Skeletal muscle satellite cell (primary cell): ENCODE measurements around the gene HNRNPM. TPM values are rescaled to one million over a fixed set of nuclear protein-coding genes. Genes with fewer than 3 reads are reported as not detected.

ENCODE experiments used
- H3K27me3 ChIP-seq: 2 replicates; pipeline ENCODE4 v1.7.0; 2013; ENCODE audit warnings: low read length; ENCODE audit not compliant: control insufficient read depth, insufficient read depth
- H3K36me3 ChIP-seq: 2 replicates; pipeline ENCODE4 v1.7.0; 2013; ENCODE audit warnings: mild to moderate bottlenecking, control low read depth, low read length; ENCODE audit not compliant: insufficient read depth
- H3K4me1 ChIP-seq: 2 replicates; pipeline ENCODE4 v1.7.0; 2013; ENCODE audit warnings: low read length; ENCODE audit not compliant: control insufficient read depth, insufficient read depth
- H3K4me2 ChIP-seq: 2 replicates; pipeline ENCODE4 v1.7.0; 2013; ENCODE audit warnings: mild to moderate bottlenecking, low read length
- H3K4me3 ChIP-seq: 2 replicates; pipeline ENCODE4 v1.7.0; 2013; ENCODE audit warnings: low read length
- H3K9ac ChIP-seq: 2 replicates; pipeline ENCODE4 v1.7.0; 2013; ENCODE audit warnings: mild to moderate bottlenecking, low read depth, low read length, moderate library complexity
- H3K9me3 ChIP-seq: replicated peaks from 2 replicates; pipeline ENCODE4 v1.7.0; 2013; ENCODE audit warnings: mild to moderate bottlenecking, control low read depth, low read length
- total RNA-seq: library from RNA; depleted of rRNA; stranded (reverse); fragments of >200 nt; gene quantifications from 2 replicates; pipeline ENCODE4 v1.2.3, GENCODE V29; 2012; rRNA removed

The HNRNPM gene, protein sequence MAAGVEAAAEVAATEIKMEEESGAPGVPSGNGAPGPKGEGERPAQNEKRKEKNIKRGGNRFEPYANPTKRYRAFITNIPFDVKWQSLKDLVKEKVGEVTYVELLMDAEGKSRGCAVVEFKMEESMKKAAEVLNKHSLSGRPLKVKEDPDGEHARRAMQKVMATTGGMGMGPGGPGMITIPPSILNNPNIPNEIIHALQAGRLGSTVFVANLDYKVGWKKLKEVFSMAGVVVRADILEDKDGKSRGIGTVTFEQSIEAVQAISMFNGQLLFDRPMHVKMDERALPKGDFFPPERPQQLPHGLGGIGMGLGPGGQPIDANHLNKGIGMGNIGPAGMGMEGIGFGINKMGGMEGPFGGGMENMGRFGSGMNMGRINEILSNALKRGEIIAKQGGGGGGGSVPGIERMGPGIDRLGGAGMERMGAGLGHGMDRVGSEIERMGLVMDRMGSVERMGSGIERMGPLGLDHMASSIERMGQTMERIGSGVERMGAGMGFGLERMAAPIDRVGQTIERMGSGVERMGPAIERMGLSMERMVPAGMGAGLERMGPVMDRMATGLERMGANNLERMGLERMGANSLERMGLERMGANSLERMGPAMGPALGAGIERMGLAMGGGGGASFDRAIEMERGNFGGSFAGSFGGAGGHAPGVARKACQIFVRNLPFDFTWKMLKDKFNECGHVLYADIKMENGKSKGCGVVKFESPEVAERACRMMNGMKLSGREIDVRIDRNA
- 34.5 and 54.0 TPM in 2 replicates for total RNA-seq

DNA sequence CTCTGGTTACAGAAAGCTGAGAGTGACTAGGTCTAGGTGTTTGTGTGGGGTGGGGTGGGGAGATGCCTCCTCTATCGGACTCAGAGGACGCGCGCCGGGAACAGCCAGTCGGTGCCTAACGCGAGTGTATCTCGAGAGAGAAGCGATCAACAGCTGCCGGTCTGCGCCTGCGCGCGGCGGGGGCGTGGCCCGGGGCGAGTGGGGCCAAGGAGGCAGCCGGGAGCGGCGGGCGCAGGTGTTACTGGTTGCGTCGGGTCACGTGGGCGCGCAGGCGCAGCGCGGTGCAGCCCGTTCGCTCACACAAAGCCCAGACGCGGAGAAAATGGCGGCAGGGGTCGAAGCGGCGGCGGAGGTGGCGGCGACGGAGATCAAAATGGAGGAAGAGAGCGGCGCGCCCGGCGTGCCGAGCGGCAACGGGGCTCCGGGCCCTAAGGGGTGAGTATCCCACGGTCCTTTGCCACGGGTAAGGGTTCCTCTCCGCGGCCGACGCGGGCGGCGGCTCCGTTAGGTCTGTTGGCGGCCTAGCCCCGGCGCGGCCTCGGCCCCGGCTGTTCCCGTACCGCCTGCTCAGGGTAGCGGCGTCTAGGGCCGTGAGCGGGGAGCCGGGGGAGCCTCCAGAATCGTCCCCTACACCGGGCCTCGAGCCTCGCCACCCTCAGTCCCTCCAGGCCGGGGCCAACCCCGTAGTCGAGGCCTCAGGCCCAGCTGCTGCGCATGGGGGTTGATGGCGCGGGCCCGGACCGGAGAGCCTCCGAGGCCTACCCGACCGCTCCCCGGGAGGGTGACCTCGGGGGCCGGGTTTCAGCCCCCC is at the start of gene HNRNPM:
Gene HNRNPM (plus strand): TSS at position 299 of the 811 bp plus-strand sequence. CDS start 24 bp downstream, at position 323.
- Histone ChIP-seq H3K4me1 (peaks cover 24% of the 10 kb centered on the region), H3K9me3 (no peaks in the 10 kb centered on the region), H3K4me3 (peak within 1 kb of the TSS; percentile 95), H3K4me2 (peak within 1 kb of the TSS; percentile 90), H3K36me3 (peaks cover 16% of the 10 kb centered on the region), H3K27me3 (no peaks in the 10 kb centered on the region), H3K9ac (peak within 1 kb of the TSS; percentile 100)

DNA sequence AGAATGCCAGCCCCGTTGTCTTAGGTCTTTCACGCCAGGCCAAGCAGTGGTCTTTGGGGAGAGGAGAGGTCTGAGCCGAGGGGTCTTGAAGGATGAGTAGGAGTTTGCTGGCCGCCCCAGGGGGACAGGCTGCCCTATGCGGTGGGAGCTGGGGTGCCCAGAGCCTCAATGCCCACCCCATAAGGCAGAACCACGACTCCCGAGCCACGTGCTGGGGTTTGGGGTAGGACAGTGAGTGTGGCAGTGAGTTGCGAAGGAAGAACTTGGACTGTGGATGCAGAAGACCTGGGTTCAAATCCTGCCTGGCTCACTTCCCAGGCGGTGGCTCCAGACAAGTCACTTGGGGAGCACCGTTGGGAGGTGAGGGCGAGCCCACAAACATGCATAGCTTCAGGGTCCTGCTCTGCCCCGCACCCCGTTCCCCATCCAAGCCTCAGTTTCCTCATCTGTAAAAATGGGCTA is 49.1 kb upstream of the HNRNPM start:
- Histone ChIP-seq H3K4me2 (no peak overlapping the region), H3K36me3 (peaks cover 11% of the 10 kb centered on the region), H3K9me3 (no peaks in the 10 kb centered on the region), H3K4me3 (no peak overlapping the region), H3K27me3 (no peaks in the 10 kb centered on the region), H3K4me1 (peaks cover 45% of the 10 kb centered on the region), H3K9ac (no peak overlapping the region)

DNA sequence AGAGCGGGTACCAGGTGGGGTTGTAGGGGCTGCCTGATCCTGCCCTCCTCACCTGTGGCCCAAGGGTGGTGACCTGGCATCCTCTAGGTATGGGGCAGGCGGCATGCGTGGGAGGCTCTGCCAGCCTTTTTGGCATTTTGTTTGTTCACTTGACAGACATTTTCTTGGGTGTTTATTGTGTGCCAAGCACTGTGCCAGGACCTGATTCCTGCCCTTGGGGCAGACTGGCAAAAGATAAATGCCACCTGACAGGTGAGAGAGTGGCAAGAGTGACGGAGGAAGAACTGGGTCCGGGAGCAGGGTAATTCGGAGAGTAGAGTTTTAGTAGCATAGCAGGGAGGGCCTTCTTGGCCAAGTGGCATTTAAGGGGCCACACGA is 48.6 kb upstream of the HNRNPM start:
- no peak overlapping the region for H3K4me3 ChIP-seq

DNA sequence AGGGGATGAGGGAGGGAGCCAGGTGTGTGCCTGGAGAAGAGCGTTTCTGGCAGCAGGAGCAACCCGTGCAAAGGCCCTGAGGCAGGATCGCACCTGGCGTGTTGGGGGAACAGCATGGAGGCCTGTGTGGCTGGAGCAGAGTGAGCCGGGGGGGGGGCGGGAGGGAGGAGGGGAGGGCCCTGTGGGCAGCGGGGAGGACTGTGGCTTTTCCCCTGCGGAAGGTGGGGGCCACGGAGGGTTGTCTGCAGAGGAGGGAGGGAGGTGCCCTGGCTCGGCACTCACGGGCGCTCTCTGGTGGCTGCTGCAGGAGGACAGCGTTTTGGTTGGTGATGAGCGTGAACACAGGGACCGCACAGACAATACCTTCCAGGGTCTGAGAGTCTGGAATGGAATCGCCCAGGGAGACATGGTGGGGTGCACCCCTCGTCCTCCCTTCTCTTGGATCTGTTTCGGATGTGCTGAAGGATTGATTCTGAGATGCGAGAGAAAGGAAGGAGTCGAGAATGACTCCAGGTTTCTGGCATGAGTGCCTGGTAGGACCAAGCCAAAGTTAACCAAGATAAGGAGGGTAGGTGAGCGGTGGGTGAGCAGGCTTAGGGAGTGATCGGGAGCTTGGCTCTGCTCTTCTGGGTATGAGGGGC is 48.1 kb upstream of the HNRNPM start:
- H3K9ac ChIP-seq: no peak overlapping the region
- no peak overlapping the region for H3K4me2 ChIP-seq
- peaks cover 36% of the 10 kb centered on the region for H3K4me1 ChIP-seq
- peaks cover 11% of the 10 kb centered on the region for H3K36me3 ChIP-seq
- no peaks in the 10 kb centered on the region for H3K9me3 ChIP-seq
- no peak overlapping the region for H3K4me3 ChIP-seq
- H3K27me3 ChIP-seq: no peaks in the 10 kb centered on the region

More for the DNA sequence above, 48.6 kb upstream of the HNRNPM start:
- H3K27me3 ChIP-seq: no peaks in the 10 kb centered on the region
- H3K4me1 ChIP-seq: peaks cover 41% of the 10 kb centered on the region
- H3K4me2 ChIP-seq: no peak overlapping the region
- H3K36me3 ChIP-seq: peaks cover 11% of the 10 kb centered on the region
- H3K9me3 ChIP-seq: no peaks in the 10 kb centered on the region
- no peak overlapping the region for H3K9ac ChIP-seq

DNA sequence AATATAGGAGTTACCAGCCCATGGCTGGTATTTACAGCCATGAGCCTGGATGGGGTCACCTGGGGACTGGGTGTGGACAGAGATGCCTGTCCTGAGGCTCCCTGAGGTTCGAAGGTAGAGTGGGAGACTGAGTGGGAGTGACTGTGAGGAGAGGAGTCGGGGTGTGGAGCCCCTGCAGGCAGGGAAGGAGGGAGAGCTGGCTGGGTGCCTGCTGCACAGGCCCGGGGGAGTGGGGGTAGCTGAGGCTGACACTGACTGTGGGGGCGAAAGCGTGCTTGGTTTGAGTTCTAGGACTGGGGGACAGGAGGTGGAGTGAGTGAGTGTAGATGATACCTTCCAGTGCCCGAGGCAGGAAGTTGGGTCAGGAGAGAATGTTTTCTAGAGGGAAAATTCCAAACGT is 47.5 kb upstream of the HNRNPM start:
- Histone ChIP-seq H3K36me3 (peaks cover 17% of the 10 kb centered on the region), H3K4me1 (peaks cover 30% of the 10 kb centered on the region), H3K4me2 (no peak overlapping the region), H3K27me3 (no peaks in the 10 kb centered on the region), H3K9ac (no peak overlapping the region), H3K9me3 (no peaks in the 10 kb centered on the region), H3K4me3 (no peak overlapping the region)

DNA sequence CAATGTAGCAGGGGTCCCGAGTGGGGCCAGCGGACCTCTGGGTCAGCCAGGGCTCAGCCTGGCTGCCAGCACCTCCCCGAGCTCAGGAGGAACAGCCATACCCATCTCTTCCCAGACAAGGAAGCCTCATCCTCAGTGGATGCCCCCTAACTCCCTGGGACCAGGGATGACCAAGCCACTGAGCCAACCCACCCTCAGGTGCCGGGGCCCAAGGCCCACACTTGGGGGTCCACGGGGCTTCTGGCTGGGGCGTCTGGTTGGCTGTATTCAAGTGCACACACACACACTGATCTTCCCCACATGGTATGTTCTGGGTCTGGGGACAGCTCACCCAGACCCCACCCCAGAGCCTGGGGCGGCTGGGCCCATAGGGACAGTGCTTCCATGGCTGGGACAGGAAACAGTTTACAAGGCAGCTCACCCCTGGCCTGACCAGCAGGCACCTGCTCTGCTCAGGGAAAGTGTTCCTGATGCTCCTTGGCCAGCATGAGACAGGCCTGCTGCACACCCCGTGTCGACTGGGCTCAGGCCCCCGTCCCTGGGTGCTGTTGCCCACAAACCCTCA is 46.9 kb upstream of the HNRNPM start:
- no peaks in the 10 kb centered on the region for H3K27me3 ChIP-seq
- H3K9me3 ChIP-seq: no peaks in the 10 kb centered on the region
- no peak overlapping the region for H3K9ac ChIP-seq
- H3K4me2 ChIP-seq: no peak overlapping the region
- peaks cover 19% of the 10 kb centered on the region for H3K36me3 ChIP-seq
- H3K4me1 ChIP-seq: peaks cover 27% of the 10 kb centered on the region
- H3K4me3 ChIP-seq: no peak overlapping the region

DNA sequence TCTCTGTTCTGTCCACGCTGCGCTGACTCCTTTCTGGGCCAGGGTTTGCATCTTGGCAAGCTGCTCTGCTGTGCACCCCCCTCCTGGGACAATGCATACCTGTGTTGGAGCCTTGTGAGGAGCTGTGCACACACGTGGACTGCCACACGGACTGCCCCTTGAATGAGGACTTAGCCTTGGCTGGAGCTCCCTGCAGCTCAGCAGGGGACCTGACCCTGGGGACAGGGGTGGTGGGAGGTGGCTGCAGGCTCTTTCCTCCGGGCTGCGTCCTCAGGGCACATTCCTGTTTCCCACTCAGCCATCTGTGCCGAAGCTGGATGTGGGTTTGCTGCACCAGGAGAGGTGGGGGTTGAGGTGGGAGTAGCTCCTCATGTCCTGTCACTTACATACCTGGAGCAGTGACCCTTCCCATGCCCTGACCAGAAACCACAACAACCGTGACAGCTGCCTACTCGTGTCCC is 46.4 kb upstream of the HNRNPM start:
- H3K9me3 ChIP-seq: no peaks in the 10 kb centered on the region
- H3K9ac ChIP-seq: no peak overlapping the region
- no peak overlapping the region for H3K4me3 ChIP-seq
- H3K27me3 ChIP-seq: no peaks in the 10 kb centered on the region
- H3K4me1 ChIP-seq: peaks cover 27% of the 10 kb centered on the region
- H3K36me3 ChIP-seq: peaks cover 24% of the 10 kb centered on the region
- no peak overlapping the region for H3K4me2 ChIP-seq

DNA sequence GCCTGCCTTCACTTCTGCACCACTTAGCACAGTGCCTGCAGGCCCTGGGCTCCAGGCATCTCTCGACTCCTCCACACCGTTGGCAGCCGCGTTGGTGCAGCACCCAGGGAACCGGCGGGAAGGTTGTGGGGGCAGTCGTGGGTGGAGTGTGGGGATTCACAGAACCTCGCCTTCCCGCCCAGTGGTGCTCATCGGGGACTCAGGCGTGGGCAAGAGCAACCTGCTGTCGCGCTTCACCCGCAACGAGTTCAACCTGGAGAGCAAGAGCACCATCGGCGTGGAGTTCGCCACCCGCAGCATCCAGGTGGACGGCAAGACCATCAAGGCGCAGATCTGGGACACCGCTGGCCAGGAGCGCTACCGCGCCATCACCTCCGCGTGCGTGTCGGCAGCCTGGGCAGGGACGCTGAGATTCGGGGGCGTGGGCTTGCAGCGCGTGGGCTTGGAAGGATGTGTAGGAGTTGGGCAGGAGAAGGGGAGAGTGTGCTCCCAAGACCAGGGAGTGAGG is 45.0 kb upstream of the HNRNPM start:
- Histone ChIP-seq H3K4me1 (peaks cover 16% of the 10 kb centered on the region), H3K4me2 (no peak overlapping the region), H3K4me3 (no peak overlapping the region), H3K9ac (no peak overlapping the region), H3K27me3 (no peaks in the 10 kb centered on the region), H3K36me3 (peaks cover 26% of the 10 kb centered on the region), H3K9me3 (no peaks in the 10 kb centered on the region)

DNA sequence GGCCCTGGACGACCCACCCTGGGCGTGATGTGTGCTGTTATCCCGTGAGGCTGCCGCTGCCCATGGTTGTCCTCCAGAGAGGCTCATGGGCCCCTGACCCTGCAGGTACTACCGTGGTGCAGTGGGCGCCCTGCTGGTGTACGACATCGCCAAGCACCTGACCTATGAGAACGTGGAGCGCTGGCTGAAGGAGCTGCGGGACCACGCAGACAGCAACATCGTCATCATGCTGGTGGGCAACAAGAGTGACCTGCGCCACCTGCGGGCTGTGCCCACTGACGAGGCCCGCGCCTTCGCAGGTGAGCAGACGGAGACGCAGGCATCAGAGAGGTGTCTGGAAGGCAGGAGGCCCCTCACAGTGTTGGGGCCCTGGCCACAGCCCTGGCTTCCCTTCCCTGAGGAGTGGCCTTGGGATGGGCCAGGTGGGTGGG is 42.8 kb upstream of the HNRNPM start:
- H3K27me3 ChIP-seq: no peaks in the 10 kb centered on the region
- no peaks in the 10 kb centered on the region for H3K9me3 ChIP-seq
- H3K4me1 ChIP-seq: peaks cover 9% of the 10 kb centered on the region
- peaks cover 31% of the 10 kb centered on the region for H3K36me3 ChIP-seq
- H3K9ac ChIP-seq: no peak overlapping the region
- H3K4me2 ChIP-seq: no peak overlapping the region
- H3K4me3 ChIP-seq: no peak overlapping the region

DNA sequence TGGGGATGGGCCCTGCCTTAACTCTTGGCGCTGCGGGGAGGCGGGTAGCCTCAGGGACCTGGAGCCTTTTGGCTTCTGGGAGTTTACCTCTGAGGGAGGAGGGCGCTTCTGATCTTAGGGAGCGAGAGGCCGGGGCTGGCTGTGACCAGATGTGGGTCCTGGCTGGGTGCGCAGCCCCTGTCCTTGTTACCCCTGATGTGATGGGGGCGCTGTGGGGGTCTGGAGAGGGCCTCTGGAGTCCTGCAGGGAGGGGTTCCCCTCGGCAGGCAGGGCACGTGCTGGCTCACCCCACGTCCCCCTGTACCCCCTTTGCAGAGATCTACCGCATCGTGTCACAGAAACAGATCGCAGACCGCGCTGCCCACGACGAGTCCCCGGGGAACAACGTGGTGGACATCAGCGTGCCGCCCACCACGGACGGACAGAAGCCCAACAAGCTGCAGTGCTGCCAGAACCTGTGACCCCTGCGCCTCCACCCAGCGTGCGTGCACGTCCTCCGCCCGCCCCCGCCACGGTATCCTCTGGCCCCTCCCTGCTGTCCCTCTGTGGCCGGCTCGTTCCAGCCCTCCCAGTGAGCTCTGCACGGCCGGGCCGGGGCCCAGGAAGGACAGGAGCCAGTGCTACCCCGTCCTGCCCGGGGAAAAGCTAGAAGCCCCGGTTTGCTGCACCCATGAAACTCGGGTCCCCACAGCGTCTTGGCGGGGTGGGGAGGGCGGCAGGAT is 41.5 kb upstream of the HNRNPM start:
- Histone ChIP-seq H3K9ac (no peak overlapping the region), H3K9me3 (no peaks in the 10 kb centered on the region), H3K36me3 (peaks cover 31% of the 10 kb centered on the region), H3K4me2 (no peak overlapping the region), H3K4me3 (no peak overlapping the region), H3K4me1 (no peaks in the 10 kb centered on the region), H3K27me3 (no peaks in the 10 kb centered on the region)
